ENCODE measurements around the gene POLR2C.

Gene POLR2C

DNA sequence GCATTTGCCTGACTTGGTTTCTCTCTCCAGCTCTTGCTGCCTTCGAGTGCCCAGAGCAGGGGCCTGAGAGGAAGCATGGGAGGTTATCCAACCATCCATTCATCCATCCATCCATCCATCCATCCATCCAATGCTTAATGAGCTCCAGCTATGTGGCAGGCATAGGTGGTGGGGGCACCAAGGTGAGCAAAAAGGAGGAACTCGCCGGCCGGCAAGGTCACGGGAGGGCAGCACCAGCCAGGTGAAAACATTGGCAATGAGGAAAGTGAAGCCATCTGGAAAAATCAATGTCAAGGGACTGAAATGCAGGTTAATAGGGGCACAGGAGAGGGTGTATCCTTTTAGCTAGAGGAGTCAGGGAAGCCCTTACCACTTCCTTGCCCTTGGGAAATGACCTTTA, 42.0 kb downstream of the POLR2C start:
- DNase-seq: no peak

DNA sequence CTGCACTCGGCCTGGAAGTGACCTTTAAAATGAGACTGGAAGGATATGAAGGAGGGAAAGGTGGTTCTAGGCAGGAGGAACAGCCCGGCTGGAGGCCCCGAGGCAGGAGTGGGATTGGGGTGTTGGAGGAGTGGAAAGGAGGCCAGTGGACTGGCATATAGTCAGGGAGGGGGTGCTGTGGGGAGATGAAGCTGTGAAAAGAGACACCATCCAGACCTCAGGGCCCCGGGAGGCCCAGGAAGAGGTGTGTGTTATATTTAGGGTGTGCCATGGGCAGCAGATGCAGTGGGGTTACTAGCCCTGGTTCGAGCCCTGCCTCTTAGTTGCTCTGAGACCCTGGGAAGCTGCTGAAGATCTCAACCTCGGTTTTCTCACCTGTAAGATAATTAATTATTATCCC, 42.7 kb downstream of the POLR2C start:
- no peak for DNase-seq

DNA sequence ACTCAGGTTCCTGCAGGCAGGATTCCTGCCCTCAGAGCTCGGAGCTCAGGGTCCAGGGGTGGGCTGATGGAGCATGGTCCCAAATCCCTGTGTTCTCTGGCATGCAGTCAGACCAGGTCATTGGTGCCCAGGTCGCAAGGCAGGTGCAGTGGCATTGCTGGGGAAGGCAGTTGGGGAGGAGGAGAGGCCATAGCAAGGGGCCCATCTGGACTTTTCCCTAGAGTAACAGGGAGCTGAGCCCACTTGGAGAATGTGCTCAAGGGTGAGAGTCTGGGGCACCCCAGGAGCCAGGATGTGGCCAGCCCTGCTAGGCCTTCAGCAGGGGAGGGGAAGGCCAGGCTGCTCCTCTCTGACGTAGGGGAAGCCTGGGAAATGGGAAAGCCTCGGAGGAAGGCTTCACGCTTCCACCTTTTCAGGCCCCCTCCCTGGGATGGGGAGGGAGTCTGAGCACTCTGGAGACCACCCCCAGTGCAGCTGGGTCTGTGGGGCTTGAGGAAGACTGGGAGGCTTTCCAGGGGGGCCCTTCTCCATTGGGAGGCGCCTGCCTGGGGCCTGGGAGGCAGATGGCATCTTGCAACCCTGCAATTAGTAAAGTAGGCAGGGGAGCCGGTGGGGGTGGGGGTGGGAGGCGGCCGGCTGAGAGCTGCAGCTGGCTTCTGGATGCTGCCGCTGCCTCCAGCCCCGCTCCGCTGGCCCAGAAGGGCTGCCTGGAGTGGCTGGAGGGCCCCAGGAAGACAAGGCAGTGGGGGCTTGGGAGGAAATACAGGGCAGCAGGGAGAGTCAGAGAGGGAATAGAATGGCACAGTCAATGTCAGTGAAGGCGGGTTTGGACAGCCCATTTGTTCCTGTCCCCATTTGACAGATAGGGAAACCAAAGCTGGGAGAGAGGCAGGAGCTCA, 44.9 kb downstream of the POLR2C start:
- DNase-seq: no peak

DNA sequence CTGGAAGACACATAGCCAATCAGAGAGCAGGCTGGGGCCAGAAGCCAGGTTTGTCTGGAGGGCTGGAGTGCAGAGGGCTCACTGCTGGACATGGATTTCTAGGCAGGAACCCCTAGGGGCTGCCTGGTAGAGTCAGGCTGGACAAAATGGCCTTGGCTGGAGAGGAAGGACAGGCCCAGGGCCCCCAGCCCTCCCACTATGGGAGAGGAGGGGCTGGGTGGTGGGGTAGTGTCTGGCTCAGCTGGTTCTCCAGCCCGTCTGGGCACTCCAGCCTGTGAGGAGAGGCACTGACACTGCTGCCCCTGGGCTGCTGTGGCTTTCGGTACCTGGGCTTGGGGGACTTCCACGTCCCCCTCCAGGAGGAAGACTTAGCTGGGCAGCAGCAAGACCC, 45.6 kb downstream of the POLR2C start:
- no peak for DNase-seq

DNA sequence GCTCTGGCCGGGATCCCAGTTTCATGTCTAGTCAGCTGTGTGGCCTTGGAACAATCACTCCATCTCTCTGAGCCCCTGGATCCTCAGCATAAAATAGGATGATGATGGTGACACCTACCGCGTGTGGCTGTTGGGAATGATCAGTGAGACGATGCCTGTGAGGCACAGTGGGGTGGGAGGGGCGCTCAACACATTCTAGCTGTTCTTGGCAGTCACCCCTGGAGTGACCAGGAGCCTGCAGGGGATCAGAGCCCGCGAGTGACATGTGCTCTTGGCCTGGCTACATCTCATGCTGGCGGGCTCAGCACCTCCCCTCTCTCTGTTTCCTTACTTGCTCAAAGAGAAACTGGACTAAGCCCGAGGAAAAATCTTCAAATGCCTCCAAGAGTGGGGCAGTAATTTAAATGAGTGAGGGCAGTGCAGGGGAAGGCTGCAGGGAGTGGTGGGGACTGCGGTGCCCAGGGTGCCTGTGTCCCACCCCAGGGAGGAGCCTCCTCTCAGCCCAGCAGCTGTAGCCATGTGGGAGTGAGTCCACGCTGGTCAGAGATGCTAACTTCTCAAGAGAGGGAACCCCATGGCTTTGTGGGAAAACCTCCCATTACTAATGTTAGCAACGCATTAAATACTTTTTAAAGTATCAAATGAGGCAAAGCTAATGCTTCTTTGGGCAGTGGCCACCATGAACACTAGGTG, 46.9 kb downstream of the POLR2C start:
- no peak for DNase-seq

DNA sequence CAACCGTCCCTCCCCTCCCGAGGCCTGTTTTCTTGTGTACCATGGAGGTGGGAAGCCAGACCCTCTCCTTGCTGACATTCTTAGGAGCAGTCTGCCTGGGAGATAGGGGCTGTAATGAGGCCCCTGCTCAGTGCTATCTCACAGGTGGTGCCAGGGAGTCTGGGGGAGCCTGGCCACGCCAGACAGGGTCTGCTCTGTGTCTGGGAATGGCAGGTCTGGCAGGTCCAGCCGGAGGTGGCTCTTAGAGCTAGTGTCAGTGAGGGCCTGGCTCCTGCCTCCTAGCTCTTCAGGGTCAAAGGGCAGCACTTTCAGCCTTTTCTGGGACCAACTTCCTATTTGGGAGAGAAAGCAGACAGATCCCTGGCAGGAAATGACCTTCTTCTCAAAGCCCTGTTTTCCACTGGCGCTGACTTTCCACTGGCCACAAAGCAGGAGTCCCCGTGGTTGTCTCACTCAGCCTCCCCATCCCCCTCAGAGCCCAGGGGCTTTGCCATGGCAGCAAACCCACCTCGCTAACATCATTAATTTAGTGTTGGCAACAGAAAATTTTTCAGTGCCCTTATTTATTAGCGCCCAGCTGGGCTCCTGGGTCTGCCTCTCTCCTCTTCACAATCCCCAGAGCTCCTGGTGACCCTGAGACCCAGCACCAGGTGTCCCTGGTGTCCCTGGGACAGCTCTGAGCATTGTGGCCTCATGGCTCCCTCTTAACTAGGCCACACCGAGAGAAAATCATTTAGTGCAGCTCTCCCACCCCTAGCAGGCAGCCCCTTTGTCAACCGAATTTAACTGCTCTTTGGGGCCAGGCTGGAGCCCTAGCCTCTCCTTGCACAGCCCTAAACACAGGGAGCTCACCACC, 47.8 kb downstream of the POLR2C start:
- no peak for DNase-seq

DNA sequence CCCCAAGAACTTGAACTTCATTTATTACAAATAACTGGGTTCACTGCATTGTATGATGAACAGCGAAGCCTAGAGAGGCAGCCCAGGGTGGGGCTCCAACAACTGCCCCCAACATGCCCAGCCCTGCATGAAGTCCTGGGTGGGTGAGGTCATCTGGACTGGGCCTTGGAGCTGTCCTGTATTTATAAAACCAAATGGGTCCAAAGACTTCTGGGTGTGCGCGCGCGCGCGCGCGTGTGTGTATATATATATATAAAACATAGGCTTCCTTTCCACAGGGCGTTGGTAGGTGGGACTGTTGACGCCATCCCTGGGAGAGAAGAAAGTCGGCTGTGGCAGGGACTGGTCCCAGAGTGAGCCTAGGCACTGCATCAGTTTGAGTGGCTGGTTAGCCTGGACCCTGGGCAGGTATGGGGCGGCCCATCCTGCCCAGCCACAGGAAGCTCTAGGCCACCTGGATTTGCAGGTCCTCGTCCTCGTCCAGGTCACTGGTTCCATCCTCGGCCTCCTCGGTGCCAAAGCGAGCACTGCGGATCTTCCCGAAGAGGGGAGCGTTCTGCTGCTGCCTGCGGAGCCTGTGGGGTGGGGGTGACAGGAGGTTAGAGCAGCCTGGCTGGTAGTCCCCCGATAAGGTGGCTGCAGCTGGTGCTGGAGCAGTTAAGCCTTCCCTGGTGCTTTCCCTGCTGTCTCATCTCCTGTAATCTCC, 50.0 kb downstream of the POLR2C start:
- no peak for DNase-seq

DNA sequence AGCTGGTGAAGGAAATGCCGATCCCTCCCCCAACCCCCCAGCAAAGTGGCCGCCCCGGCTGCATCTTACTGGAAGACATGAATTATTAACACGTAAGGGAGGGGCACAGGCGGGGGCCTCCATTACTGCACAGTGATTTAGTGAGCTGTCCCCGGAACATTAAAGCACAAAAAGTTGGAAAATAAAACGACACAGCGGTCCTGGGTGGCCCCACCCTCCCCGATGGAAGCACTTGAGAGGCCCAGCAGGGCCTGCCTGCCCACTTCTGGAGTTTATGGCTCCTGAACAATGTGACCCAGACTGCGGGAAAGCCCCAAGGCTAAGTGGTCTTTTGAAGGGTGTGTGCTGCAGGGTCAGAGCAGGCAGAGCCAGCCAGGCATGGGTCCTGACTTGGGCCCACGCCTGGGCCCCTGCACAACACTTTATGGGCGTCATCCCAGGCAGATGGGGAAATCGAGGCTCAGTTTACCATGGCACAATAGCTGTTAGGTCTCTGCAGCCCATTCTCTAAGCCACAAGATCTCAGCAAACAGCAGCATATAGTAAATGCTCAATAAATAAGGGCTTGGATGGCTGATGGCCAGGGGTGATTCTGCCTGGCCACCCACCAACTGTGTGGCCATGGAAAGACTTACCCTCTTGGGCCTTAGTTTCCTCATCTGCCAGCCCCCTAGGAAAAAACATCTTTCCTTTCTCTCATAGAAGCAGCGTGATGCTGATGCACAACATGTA, 51.1 kb downstream of the POLR2C start:
- DNase-seq: no peak

DNA sequence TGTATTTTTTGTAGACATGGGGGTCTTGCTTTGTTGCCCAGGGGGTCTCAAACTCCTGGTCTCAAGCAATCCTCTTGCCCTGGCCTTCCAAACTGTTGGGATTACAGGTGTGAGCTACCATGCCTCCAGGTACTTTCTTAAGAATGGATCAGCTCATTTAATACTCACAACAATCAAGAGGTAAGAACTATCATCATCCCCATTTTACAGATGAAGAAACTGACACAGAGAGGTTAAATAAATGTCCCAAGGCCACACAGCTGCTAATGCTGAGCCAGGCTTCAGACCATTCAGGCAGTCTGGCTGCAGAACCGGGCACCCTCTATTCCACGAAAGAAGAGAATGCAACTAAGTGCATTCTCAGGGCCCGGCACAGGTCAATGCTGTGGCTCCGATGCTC, 51.9 kb downstream of the POLR2C start:
- no peak for DNase-seq

DNA sequence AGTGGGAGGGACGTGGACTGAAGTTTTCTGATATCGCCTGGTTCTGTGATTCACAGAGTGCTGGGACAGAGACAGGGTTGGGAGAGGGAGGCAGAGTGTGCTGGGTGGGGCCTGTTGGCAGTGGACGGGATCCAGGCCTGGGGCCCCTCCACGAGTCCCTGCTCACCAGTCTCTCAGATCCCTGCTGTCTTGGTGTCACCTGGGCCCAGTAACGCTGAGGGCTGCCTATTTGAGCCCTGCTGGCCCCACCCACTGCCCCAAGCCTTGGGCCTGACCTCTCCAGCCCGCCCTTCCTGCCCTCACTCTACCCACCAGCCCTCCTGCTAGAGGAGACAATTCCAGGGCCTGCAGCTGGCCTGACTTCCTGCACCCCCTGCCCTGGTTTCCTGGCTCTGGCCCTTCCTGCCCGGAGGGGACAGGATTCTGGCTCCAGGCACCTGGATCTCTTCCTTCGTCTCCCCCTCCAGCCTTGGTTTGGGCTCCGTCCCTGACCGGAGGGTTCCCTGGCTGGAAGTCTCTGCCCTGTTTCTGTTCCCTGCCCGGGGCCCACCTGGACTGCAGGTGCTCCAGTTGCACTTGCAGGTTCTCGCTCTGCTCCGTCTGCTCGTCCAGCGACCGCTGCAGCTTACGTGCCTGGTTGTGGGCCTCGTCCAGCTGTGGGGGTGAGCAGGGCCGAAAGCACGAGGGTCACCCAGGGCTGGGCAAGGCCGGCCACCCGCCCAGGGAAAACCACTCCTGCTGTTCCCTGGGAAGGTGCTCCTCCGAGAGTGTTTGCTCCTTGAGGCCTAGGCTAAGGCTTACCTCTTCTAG, 52.5 kb downstream of the POLR2C start:
- no peak for DNase-seq

DNA sequence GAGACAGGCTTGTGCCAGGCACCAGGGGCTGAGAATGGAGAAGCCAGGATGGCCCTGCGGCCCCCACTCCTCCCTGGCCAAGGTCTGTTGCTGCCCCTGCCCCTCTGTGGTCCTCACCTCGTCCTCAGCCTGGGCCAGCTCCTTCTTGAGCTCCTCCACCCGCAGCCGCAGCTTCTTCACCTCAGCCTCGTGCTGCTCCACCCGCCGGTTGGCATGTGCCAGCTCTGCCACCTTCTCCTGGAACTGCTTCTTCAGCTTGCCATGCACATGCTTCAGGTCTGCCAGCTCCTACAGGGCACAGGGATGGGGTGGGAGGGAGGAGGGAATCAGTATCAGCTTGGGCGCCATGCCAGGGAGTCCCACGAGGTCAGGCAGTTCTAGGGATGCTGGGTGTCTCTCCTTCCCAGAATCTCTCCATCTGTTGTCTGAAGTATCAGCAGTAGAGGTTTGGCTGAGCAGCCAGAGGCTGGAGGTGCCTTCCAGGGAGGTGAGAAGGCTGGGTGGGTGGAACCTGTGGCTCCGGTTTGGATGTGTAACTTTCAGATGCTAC, 53.8 kb downstream of the POLR2C start:
- no peak for DNase-seq

DNA sequence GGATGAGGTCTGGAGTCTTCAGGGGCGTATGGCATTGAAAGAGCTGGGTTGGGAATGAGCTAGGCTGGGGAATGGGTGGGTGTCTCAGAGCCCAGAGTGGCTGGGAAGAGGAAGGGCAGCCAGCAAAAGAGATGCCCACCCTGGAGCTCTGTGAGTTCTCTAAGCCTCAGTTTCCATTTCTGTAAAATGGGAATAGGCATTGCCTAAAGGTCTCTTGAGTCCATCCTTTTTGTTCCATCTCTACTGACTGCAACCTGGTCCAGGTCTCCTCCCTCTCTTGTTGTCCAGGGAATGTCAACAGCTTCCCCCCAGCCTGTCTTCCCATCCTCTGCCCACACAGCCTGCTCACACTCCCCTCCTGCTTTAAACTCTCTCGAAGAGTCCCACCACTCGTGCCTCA, 54.3 kb downstream of the POLR2C start:
- no peak for DNase-seq

DNA sequence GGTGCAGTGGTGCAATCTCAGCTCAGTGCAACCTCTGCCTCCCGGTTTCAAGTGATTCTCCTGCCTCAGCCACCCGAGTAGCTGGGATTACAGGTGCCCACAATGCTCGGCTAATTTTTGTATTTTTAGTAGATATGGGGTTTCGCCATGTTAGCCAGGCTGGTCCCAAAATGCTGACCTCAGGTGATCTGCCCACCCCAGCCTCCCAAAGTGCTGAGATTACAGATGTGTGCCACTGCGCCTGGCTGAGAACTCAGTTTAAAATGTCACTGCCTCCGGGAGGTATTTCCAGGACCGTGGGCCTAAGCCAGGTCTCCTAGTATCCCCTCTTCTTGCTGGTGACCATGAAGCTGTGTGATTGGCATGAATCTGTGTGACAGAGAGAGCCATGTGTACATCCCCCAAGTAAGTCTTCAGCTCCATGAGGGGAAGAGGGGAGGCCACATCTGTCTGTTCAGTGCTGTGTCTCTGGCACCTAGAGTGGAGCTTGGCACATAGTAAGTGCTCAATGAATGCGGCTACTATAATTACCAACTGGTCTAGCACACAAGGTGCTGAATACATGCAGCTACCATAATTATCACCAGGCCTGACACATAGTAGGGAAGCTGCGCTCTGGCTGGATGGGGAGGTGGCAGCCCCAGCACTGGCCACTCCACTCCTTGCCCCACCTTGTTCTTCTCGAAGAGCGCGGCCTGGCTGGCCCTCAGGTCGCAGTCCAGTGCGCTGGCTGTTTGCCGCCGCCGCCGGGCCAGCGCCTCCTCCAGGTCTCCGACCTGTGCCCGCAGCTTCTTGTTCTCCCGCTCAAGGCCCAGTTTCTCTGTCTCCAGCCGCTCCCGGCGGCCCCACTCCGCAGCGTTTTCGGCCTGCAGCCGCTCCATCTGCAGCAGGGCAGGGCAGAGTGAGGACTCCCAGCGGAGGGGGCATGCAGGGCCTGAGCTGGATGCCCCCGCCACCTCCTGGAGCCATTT, 55.2 kb downstream of the POLR2C start:
- no peak for DNase-seq

DNA sequence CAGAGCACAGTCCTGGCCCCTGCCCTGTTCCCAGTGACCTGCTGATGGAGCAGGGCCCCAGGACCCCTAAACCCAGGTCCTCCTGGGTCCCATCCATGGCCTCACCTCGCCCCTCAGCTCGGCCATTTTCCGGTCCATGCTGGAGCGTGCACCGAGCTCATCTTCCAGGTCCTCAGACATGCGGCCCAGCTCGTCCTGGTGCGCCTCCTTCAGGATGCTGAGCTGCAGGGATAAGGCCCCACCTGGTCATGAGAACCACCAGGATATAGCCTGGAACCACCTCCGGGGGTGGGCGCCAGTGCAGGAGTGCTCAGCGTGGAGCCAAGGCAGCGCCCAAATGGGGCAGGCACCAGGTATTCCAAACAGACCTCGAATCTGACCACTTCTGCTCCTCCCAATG, 56.0 kb downstream of the POLR2C start:
- no peak for DNase-seq

DNA sequence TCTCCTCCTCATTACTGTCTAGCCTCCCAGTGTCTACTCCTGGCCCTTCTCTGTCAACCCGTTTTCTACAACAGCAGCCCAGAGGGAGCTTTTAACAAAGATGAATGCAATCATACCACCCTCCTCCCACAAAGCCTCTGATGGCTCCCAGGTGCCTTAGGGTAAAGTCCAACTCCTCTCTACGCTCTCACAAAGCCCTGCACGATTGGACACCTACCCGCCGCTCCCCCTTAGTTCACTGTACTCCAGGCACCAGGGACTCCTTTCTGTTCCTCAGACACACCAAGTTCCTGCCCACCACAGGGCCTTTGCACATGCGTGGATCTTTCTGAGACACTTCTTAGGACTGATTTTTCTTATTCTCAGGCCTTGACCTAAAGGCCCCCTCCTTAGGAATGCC, 56.4 kb downstream of the POLR2C start:
- no peak for DNase-seq

DNA sequence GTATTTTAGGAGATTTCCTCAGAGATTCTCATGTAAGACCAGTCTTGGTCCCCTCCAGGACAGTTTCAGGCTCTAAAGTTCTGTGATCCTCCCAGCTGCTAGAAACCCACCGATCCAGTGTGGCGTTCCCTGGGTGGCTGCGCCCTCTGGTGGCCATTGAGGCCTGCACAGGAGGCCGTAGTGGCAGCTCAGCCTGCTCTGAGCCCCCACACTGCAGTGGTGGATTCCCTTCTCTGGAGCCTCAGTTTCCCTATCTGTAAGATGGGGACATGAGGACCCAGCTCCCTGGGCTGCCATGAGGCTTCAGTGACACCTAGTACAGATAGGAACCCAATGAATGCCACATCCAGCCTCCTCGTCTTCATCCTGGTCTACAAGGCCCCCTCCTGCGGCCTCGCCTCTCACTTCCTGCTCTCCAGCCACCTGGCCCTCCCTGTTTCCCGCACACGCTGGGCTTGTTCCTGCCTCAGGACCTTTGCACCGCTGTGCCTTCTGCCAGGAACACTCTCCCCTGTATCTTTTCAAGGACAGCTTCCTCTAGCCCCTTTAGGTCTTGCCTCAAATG, 57.4 kb downstream of the POLR2C start:
- DNase-seq: peak; percentile 72 to 79

All from stimulated activated CD4-positive, alpha-beta T cell treated with anti-CD3 and anti-CD28 coated beads, Interleukin-4, amount 100 ng/mL, for 4 hours (primary cell).